DND-41 (cell line): ENCODE results near the gene EID3.
"Not testable (repeated sequence)": the region's sequence is repeated elsewhere in the genome, so short reads cannot be mapped to it uniquely, and the experiment has no call there.

ENCODE experiments used
- ATAC-seq: fragments of 200-7000 bp; cut with Tn5 transposase; 3 replicates; pipeline ENCODE4 v1.9.1; 2021; ENCODE audit warnings: low read depth; ENCODE audit not compliant: insufficient read depth
- DNase-seq: peaks from one replicate; pipeline ENCODE4 v3.0.0-alpha.2; 2020
- H2AFZ ChIP-seq: 2 replicates; pipeline ENCODE4 v1.6.0; 2012; ENCODE audit warnings: low read depth, low read length
- H3K27ac ChIP-seq: 2 replicates; pipeline ENCODE4 v1.5.1; 2012; ENCODE audit warnings: low read length, inconsistent platforms
- H3K27me3 ChIP-seq: fragments of 200-600 bp; sonication (generic); 2 replicates; pipeline ENCODE4 v1.6.0; 2012; ENCODE audit warnings: low read length, mild to moderate bottlenecking, inconsistent platforms; ENCODE audit not compliant: insufficient read depth, poor library complexity
- H3K36me3 ChIP-seq: 2 replicates; pipeline ENCODE4 v1.5.1; 2012; ENCODE audit warnings: low read length, inconsistent platforms; ENCODE audit not compliant: insufficient read depth
- H3K4me1 ChIP-seq: 2 replicates; pipeline ENCODE4 v1.5.1; 2012; ENCODE audit warnings: mild to moderate bottlenecking, low read length; ENCODE audit not compliant: insufficient read depth
- H3K4me2 ChIP-seq: 2 replicates; pipeline ENCODE4 v1.6.0; 2012; ENCODE audit warnings: mild to moderate bottlenecking, moderate library complexity, low read length, inconsistent platforms; ENCODE audit not compliant: insufficient read depth
- H3K4me3 ChIP-seq, 2 experiments: fragments of 200-600 bp in 1 of 2; shearing (Covaris generic) in 1 of 2; 2 replicates each; pipeline ENCODE4 v1.5.1; 2012 to 2016; ENCODE audit warnings: inconsistent platforms in 2 of 2, low read length in 2 of 2, mild to moderate bottlenecking in 2 of 2, low read depth in 1 of 2, moderate library complexity in 1 of 2
- H3K79me2 ChIP-seq: 2 replicates; pipeline ENCODE4 v1.6.0; 2012; ENCODE audit warnings: low read length, inconsistent platforms; ENCODE audit not compliant: insufficient read depth
- H3K9ac ChIP-seq: 2 replicates; pipeline ENCODE4 v1.6.0; 2012; ENCODE audit warnings: low read depth, mild to moderate bottlenecking, inconsistent platforms, low read length, moderate library complexity
- H3K9me3 ChIP-seq: 2 replicates; pipeline ENCODE4 v1.5.1; 2012; ENCODE audit warnings: low read length, moderate library complexity, mild to moderate bottlenecking, inconsistent platforms; ENCODE audit not compliant: insufficient read depth, severe bottlenecking
- H4K20me1 ChIP-seq: 2 replicates; pipeline ENCODE4 v1.6.0; 2012; ENCODE audit warnings: low read length; ENCODE audit not compliant: insufficient read depth
- CTCF ChIP-seq: IDR thresholded peaks from 2 replicates; pipeline ENCODE4 v1.5.1; 2012; ENCODE audit warnings: borderline replicate concordance, low read length, moderate library complexity, mild to moderate bottlenecking; ENCODE audit not compliant: poor library complexity, severe bottlenecking; ENCODE audit errors: extremely low read depth
- EZH2 ChIP-seq: IDR thresholded peaks from 3 replicates; pipeline ENCODE4 v1.6.1; 2012; ENCODE audit warnings: borderline replicate concordance, low read depth, mild to moderate bottlenecking, moderate library complexity, low read length, inconsistent platforms; ENCODE audit not compliant: severe bottlenecking

Gene EID3

GRCh38 chr12:104319028-104319427 lies 15.5 kb downstream of the EID3 start:
- Histone ChIP-seq H3K27ac (no peak overlapping the region), H3K4me3 (no peak overlapping the region), H4K20me1 (no peaks in the 10 kb centered on the region), H3K4me1 (no peaks in the 10 kb centered on the region), H3K36me3 (peaks cover 81% of the 10 kb centered on the region), H2AFZ (no peak overlapping the region), H3K9ac (no peak overlapping the region), H3K79me2 (peaks cover 2% of the 10 kb centered on the region; the same call in 1 of the 2 replicates), H3K9me3 (no peaks in the 10 kb centered on the region), H3K4me2 (no peak overlapping the region), H3K27me3 (no peaks in the 10 kb centered on the region)
- DNase-seq: no peak
- TF ChIP-seq EZH2 (no peak), CTCF (no peak)
- no peak for ATAC-seq

- ATAC-seq: no peak
- H3K27me3 ChIP-seq: no peaks in the 10 kb centered on the region
- TF ChIP-seq CTCF: no peak
- no peak for TF ChIP-seq EZH2
- no peaks in the 10 kb centered on the region for H3K4me1 ChIP-seq
- no peak overlapping the region for H3K27ac ChIP-seq
- DNase-seq: no peak
- H3K4me2 ChIP-seq: no peak overlapping the region
- H3K36me3 ChIP-seq: peaks cover 78% of the 10 kb centered on the region
- no peak overlapping the region for H3K9ac ChIP-seq
- H2AFZ ChIP-seq: no peak overlapping the region
- no peaks in the 10 kb centered on the region for H4K20me1 ChIP-seq
- no peaks in the 10 kb centered on the region for H3K9me3 ChIP-seq
- H3K79me2 ChIP-seq: peaks cover 2% of the 10 kb centered on the region; the same call in 1 of the 2 replicates
- H3K4me3 ChIP-seq: no peak overlapping the region
Measured at GRCh38 chr12:104319918-104320626, 16.5 kb downstream of the EID3 start.

GRCh38 chr12:104320627-104321024 lies 17.1 kb downstream of the EID3 start:
- DNase-seq (no peak), ATAC-seq (no peak)
- TF ChIP-seq EZH2 (no peak), CTCF (no peak)
- no peak overlapping the region for H3K4me2 ChIP-seq
- H3K36me3 ChIP-seq: peaks cover 78% of the 10 kb centered on the region
- no peaks in the 10 kb centered on the region for H3K4me1 ChIP-seq
- H2AFZ ChIP-seq: no peak overlapping the region
- H3K27me3 ChIP-seq: no peaks in the 10 kb centered on the region
- H4K20me1 ChIP-seq: no peaks in the 10 kb centered on the region
- H3K4me3 ChIP-seq: no peak overlapping the region
- H3K9me3 ChIP-seq: no peaks in the 10 kb centered on the region
- H3K79me2 ChIP-seq: peaks cover 1% of the 10 kb centered on the region; the same call in 1 of the 2 replicates
- no peak overlapping the region for H3K27ac ChIP-seq
- H3K9ac ChIP-seq: no peak overlapping the region

GRCh38 chr12:104321949-104322348 lies 18.4 kb downstream of the EID3 start:
- H2AFZ ChIP-seq: no peak overlapping the region
- TF ChIP-seq CTCF (no peak), EZH2 (no peak)
- H3K27ac ChIP-seq: no peak overlapping the region
- no peaks in the 10 kb centered on the region for H4K20me1 ChIP-seq
- no peaks in the 10 kb centered on the region for H3K9me3 ChIP-seq
- no peaks in the 10 kb centered on the region for H3K4me1 ChIP-seq
- H3K4me2 ChIP-seq: no peak overlapping the region
- H3K36me3 ChIP-seq: peaks cover 77% of the 10 kb centered on the region
- H3K79me2 ChIP-seq: no peaks in the 10 kb centered on the region
- ATAC-seq (no peak), DNase-seq (no peak)
- no peaks in the 10 kb centered on the region for H3K27me3 ChIP-seq
- no peak overlapping the region for H3K4me3 ChIP-seq
- no peak overlapping the region for H3K9ac ChIP-seq

- not testable (repeated sequence) for H2AFZ ChIP-seq, DNase-seq, H3K4me1 ChIP-seq, H3K27ac ChIP-seq, H3K9ac ChIP-seq, H3K27me3 ChIP-seq, H3K9me3 ChIP-seq, H4K20me1 ChIP-seq, H3K4me2 ChIP-seq, H3K79me2 ChIP-seq, H3K4me3 ChIP-seq, ATAC-seq
- H3K36me3 ChIP-seq: peaks cover 77% of the 10 kb centered on the region
Measured at GRCh38 chr12:104322533-104322932, 19.0 kb downstream of the EID3 start.
